Measurements from ENCODE around the gene SPARC.

The SPARC gene

DNA sequence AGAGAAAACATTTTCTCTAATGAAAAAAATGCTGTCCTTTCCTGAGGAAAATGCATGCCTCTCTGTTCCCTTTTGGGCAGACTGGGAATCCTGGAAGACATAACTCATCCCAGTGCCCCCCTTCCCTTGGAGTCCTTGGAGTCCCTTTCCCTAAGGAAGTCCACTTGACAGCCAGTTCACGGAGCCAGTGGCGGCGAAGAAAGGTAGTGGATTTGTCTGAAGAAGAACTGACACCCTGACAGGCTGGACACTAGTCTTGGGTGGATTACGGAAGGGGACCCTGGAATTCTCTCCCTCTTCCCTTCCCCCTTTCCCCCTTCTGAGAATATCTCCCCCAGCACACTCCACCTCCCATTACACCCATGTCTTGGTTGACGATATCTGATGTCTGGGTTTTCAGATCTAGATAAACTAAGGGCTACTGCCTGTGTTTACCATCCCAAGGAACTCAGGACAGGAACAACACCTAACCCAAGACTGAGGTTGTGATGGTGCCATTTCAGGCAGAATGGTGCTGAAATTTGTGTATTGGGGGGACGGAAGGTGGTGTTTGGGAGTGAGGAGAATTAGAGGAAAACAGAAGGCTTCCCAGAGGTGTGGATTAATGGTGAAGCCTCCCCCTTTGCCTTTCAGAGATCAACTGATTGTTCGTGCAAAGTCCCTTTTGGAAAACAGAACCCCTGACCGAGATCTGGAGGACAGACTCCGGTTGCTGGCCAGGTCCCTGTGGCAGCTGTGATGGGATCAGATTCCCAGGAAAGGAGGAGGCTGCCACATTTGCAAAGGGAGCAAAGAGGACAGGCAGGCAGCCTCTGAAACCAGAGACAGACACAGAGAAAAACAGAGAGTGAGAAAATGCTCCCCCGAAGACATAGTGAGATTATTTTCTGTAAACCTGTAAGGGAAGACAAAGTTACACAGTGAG is 704 bp downstream of the SPARC start:
- no peak for TF ChIP-seq CTCF (IDR thresholded peaks at IDR 0.05; ENCODE audit: low read depth, low read length)
- in situ Hi-C loops (cut with HindIII; ENCODE audit: low sequenced_read_pairs), result no loop called here
- no peak for DNase-seq (ENCODE audit: low read depth, low spot score)
- peak overlapping the region; percentile 64 for H3K4me3 ChIP-seq (ENCODE audit: low read depth, low read length)

- peak overlapping the region; percentile 64 for H3K4me3 ChIP-seq (ENCODE audit: low read depth, low read length)
- TF ChIP-seq CTCF (IDR thresholded peaks at IDR 0.05; ENCODE audit: low read depth, low read length), result peak; percentile 41
- DNase-seq (ENCODE audit: low read depth, low spot score), result peak; percentile 96
- in situ Hi-C loops (cut with HindIII; ENCODE audit: low sequenced_read_pairs), result no loop called here
Observed at GRCh38 chr5:151684690-151685361, 1.9 kb downstream of the SPARC start.

- no peak for DNase-seq (ENCODE audit: low read depth, low spot score)
- in situ Hi-C loops (cut with HindIII; ENCODE audit: low sequenced_read_pairs), result no loop called here
Observed at GRCh38 chr5:151683986-151684588, 2.6 kb downstream of the SPARC start.

DNA sequence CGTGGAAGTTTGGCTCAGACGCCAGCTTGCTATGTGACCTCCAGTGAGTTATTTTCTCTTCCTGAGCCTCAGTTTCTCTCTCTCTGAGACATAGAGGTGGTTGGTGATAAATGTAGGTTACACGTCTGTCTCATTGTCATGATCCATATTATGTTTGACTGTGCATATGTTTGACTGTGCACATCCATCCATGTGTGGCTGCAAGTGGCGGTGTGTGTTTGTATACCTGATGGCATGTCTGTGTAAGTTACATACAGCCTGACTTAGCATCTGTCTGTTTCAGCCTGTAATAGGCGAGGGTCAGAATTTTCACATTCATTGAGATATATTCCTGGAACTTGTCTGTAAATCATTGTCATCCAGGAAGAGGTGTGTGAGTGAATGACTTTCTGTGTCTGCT is 3.3 kb downstream of the SPARC start:
- DNase-seq (ENCODE audit: low read depth, low spot score), result no peak
- peak overlapping the region; percentile 64 for H3K4me3 ChIP-seq (ENCODE audit: low read depth, low read length)
- in situ Hi-C loops (cut with HindIII; ENCODE audit: low sequenced_read_pairs), result no loop called here

More at GRCh38 chr5:151683986-151684588, 2.6 kb downstream of the SPARC start:
- TF ChIP-seq CTCF (IDR thresholded peaks at IDR 0.05; ENCODE audit: low read depth, low read length), result no peak
- peak overlapping the region; percentile 64 for H3K4me3 ChIP-seq (ENCODE audit: low read depth, low read length)

DNA sequence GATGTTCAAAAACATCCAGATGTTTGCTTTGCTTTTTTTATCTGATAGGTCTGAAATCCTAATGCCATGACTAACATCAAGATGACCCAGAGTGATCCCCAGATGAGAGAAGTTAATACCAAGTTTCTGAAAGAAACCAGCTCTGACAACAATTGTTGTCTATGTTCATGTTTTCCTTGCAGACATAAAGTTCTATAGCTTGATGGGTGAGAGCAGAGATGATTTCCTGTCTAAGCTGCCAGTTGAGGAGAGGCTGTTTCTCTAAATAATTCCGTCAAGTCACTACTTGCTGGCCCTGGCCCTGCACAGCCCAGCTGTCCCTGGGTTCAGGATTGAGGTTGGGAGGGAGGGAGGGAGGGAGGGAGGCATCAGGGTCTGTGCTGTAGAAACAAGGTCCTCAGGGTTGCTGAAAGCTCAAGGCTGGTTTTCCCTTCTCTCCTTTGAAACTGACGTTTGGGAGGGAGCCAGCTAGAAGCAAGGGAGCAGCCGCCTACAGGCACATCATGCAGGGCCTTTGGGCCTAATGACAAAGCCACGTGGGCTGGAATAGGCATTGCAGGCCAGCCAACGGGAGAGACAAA is 3.9 kb downstream of the SPARC start:
- no peak for DNase-seq (ENCODE audit: low read depth, low spot score)
- TF ChIP-seq CTCF (IDR thresholded peaks at IDR 0.05; ENCODE audit: low read depth, low read length), result no peak
- H3K4me3 ChIP-seq (ENCODE audit: low read depth, low read length), result peak overlapping the region; percentile 20
- in situ Hi-C loops (cut with HindIII; ENCODE audit: low sequenced_read_pairs), result no loop called here

More for the DNA sequence above, 3.3 kb downstream of the SPARC start:
- no peak for TF ChIP-seq CTCF (IDR thresholded peaks at IDR 0.05; ENCODE audit: low read depth, low read length)

DNA sequence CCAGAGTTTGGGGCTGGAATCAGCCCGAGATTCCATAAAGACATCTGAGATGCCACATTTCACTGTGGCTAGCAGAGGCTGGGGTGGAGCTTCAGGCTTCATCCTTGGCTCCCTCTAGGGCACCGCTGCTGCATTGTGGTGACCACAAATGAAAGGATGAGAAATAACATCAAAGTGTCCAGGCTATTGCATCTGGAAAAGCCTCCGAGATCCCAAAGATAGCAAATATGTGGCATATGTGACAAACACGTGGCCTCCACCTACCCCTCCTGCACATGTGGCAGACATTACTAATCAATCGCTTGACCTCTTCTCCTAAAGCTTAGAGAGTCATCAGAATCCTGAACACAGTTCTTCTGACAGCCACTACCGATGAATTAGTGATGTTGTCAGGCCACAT is 4.5 kb downstream of the SPARC start:
- no peak for DNase-seq (ENCODE audit: low read depth, low spot score)
- TF ChIP-seq CTCF (IDR thresholded peaks at IDR 0.05; ENCODE audit: low read depth, low read length), result no peak
- H3K4me3 ChIP-seq (ENCODE audit: low read depth, low read length), result no peak overlapping the region
- in situ Hi-C loops (cut with HindIII; ENCODE audit: low sequenced_read_pairs), result no loop called here

Data from astrocyte of the spinal cord (primary cell).